Natural killer cell (primary cell): Measurements from ENCODE around the gene KDM5C. TPM values are rescaled to one million over a fixed set of nuclear protein-coding genes. Genes with fewer than 3 reads are reported as not detected.

ENCODE experiments used
- ATAC-seq, 3 donors: fragments of 150-1000 bp in 2 of 3; fragments of 200-7000 bp in 1 of 3; cut with Tn5 transposase; 1 replicate in 1 of 3; 2 replicates in 2 of 3; pipeline ENCODE4 v1.10.0; 2021; ENCODE audit warnings: mild to moderate bottlenecking in 2 of 3, moderate library complexity in 2 of 3
- DNase-seq, 2 donors: peaks; one replicate each; pipeline versions ENCODE4 v3.0.0 to v3.0.0-alpha.2; 2013 to 2021; ENCODE audit warnings: mixed read lengths in 1 of 2
- H3K27ac ChIP-seq: one replicate; pipeline ENCODE4 v1.5.1; 2013; ENCODE audit warnings: mild to moderate bottlenecking, low read length
- H3K27me3 ChIP-seq: one replicate; pipeline ENCODE4 v1.6.1; 2013; ENCODE audit warnings: low read length; ENCODE audit not compliant: control insufficient read depth, insufficient read depth
- H3K36me3 ChIP-seq: one replicate; pipeline ENCODE4 v1.6.1; 2013; ENCODE audit warnings: low read length; ENCODE audit not compliant: control insufficient read depth, insufficient read depth
- H3K4me1 ChIP-seq: one replicate; pipeline ENCODE4 v1.6.1; 2013; ENCODE audit warnings: low read length; ENCODE audit not compliant: control insufficient read depth, insufficient read depth
- H3K4me3 ChIP-seq: one replicate; pipeline ENCODE4 v1.5.1; 2013; ENCODE audit warnings: low read length
- H3K9me3 ChIP-seq: one replicate; pipeline ENCODE4 v1.6.1; 2013; ENCODE audit warnings: low read length; ENCODE audit not compliant: control insufficient read depth, insufficient read depth
- H3K27ac Mint-ChIP-seq, 2 donors: one replicate each; pipeline ENCODE4 v1.8.0; 2022; ENCODE audit warnings: mild to moderate bottlenecking in 2 of 2, mixed read lengths in 2 of 2, moderate library complexity in 1 of 2
- H3K27me3 Mint-ChIP-seq, 2 donors: one replicate each; pipeline ENCODE4 v1.8.0; 2022; ENCODE audit warnings: low read depth in 2 of 2, mixed read lengths in 2 of 2
- H3K36me3 Mint-ChIP-seq: one replicate; pipeline ENCODE4 v1.8.0; 2022; ENCODE audit warnings: mixed read lengths
- H3K4me1 Mint-ChIP-seq, 2 donors: one replicate each; pipeline ENCODE4 v1.8.0; 2022; ENCODE audit warnings: mixed read lengths in 2 of 2
- H3K4me3 Mint-ChIP-seq: one replicate; pipeline ENCODE4 v1.8.0; 2022; ENCODE audit warnings: mild to moderate bottlenecking, moderate library complexity, mixed read lengths
- H3K9me3 Mint-ChIP-seq, 2 donors: one replicate each; pipeline ENCODE4 v1.8.0; 2022; ENCODE audit warnings: mixed read lengths in 2 of 2
- WGBS: methylation state at CpG from one replicate; pipeline ENCODE4 v1.1.7; 2013; ENCODE audit warnings: missing lambda C conversion rate; ENCODE audit not compliant: insufficient coverage; 5-methylcytosine and 5-hydroxymethylcytosine counted together
- intact Hi-C: fragments of 100-400 bp; cut with micrococcal nuclease; formaldehyde crosslinking; loops from one replicate; pipeline ENCODE4 v1.14.2; 2022
- total RNA-seq, 4 donors: library from RNA; stranded (reverse); fragments of 120-200 nt in 1 of 4; gene quantifications; one replicate each; pipeline versions ENCODE4 v1.2.3 to v1.2.4, GENCODE V29; 2013 to 2022
- TF ChIP-seq, protein P1 (sequence below): fragments of 200-600 bp; IDR thresholded peaks from one replicate; pipeline ENCODE4 v1.8.0; 2022; ENCODE audit warnings: antibody characterized with exemption

The KDM5C gene
- total RNA-seq, 3 donors from 2014 or later (not counting 1 experiment from before 2014, with no cell fraction given), result 191 to 307 (median 196) TPM

DNA sequence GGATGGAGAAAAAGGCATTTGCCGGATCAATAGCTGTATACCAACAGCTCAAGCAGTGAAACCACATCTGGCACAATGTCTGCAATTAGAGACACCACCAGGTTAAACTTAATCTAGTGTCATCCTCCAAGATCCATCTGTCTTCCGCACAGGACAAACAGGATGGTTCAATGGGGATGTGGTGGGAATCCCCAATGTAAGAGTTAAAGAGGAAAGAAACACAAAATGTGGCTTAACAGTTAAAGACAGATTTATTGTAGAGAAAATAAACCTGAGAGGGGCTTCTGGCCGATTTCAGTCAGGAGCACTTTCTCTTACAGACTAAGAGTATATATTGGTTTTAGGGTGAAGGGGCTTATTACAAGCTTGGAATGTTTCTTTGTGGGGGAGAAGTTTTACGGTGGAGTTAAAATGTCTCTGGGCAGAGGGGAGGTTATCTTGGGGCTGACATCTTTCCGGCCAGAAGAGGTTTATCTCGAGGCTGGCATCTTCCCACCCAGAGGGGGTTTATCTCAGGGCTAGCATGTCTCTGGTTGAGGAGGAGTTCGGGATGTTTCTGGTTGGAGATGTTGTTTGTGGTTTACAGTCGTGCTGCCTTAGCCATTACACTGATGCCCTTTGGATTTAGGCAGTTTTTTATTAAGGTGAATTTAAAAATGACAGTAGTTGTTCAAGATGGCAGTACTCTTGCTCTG lies 69.3 kb downstream of the KDM5C start:
- no peak overlapping the region for H3K4me3 Mint-ChIP-seq
- H3K27me3 Mint-ChIP-seq, result no peaks in the 10 kb centered on the region
- H3K9me3 ChIP-seq, result no peaks in the 10 kb centered on the region
- ATAC-seq, result no peak
- TF ChIP-seq, protein P1, sequence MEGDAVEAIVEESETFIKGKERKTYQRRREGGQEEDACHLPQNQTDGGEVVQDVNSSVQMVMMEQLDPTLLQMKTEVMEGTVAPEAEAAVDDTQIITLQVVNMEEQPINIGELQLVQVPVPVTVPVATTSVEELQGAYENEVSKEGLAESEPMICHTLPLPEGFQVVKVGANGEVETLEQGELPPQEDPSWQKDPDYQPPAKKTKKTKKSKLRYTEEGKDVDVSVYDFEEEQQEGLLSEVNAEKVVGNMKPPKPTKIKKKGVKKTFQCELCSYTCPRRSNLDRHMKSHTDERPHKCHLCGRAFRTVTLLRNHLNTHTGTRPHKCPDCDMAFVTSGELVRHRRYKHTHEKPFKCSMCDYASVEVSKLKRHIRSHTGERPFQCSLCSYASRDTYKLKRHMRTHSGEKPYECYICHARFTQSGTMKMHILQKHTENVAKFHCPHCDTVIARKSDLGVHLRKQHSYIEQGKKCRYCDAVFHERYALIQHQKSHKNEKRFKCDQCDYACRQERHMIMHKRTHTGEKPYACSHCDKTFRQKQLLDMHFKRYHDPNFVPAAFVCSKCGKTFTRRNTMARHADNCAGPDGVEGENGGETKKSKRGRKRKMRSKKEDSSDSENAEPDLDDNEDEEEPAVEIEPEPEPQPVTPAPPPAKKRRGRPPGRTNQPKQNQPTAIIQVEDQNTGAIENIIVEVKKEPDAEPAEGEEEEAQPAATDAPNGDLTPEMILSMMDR, result no peak
- no peak overlapping the region for H3K4me3 ChIP-seq
- no peak for DNase-seq
- intact Hi-C loops, result no loop called here
- no peak overlapping the region for H3K27ac ChIP-seq
- H3K4me1 Mint-ChIP-seq, result no peaks in the 10 kb centered on the region
- H3K36me3 Mint-ChIP-seq, result peaks cover 7% of the 10 kb centered on the region
- WGBS, result 93% methylated on average over 7 of the region's 8 CpGs
- H3K4me1 ChIP-seq, result no peaks in the 10 kb centered on the region
- H3K27me3 ChIP-seq, result no peaks in the 10 kb centered on the region
- no peak overlapping the region for H3K27ac Mint-ChIP-seq
- H3K9me3 Mint-ChIP-seq, result no peaks in the 10 kb centered on the region
- H3K36me3 ChIP-seq, result no peaks in the 10 kb centered on the region

DNA sequence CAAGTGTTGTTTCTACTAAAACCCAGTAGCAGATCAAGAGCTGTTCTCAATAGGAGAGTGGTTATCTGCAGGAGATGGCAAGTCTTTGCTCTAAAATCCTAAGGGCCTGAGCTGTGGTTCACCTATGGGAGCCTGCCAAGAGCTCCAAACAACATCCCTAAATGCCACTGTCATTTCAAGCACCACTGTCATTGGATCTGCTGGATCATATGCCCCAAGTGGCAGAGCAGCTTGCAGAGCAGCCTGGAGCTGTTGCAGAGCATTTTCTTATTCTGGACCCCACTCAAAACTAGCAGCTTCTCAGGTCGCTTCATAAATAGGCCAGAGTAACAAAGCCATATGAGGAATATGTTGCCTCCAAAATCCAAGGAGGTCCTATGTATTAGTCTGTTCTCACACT lies 71.4 kb downstream of the KDM5C start:
- WGBS, result 100% methylated on average over 1 of the region's 1 CpG
- Mint-ChIP-seq H3K27me3 (no peaks in the 10 kb centered on the region), H3K4me3 (no peak overlapping the region), H3K4me1 (no peaks in the 10 kb centered on the region), H3K27ac (no peak overlapping the region), H3K36me3 (no peaks in the 10 kb centered on the region), H3K9me3 (no peaks in the 10 kb centered on the region)
- no peaks in the 10 kb centered on the region for H3K27me3 ChIP-seq
- H3K27ac ChIP-seq, result no peak overlapping the region
- H3K4me1 ChIP-seq, result no peaks in the 10 kb centered on the region
- intact Hi-C loops, result no loop called here
- no peaks in the 10 kb centered on the region for H3K36me3 ChIP-seq
- ATAC-seq (no peak), DNase-seq (no peak)
- TF ChIP-seq, protein P1, result no peak
- no peaks in the 10 kb centered on the region for H3K9me3 ChIP-seq
- H3K4me3 ChIP-seq, result no peak overlapping the region

Other genes with a start within 250 kb of the KDM5C start
- gene GPR173, start 176.4 kb downstream of the KDM5C start, total RNA-seq, result under 1 TPM in 1 of 3 donors, not detected in 2; 0.48 TPM
- 100 to 1,000 TPM; 103 to 318 (median 139) TPM for gene TSPYL2, start 142.8 kb downstream of the KDM5C start, total RNA-seq
- gene KANTR, start 131.1 kb downstream of the KDM5C start, total RNA-seq, result 10 to 100 TPM; 15.1 to 18.1 (median 17.1) TPM
- 1 to 10 TPM; 3.5 to 3.9 (median 3.7) TPM for gene IQSEC2, start 56.4 kb upstream of the KDM5C start, total RNA-seq
- 10 to 100 TPM; 54.2 to 96.3 (median 60.4) TPM for gene SMC1A, start 197.4 kb upstream of the KDM5C start, total RNA-seq
- gene RIBC1, start 197.7 kb upstream of the KDM5C start, total RNA-seq, result 1 to 10 TPM in 2 of 3 donors, under 1 TPM in 1; 0.85 to 2.1 (median 1.1) TPM
- 10 to 100 TPM; 49.2 to 56.4 (median 54.3) TPM for gene HSD17B10, start 209.2 kb upstream of the KDM5C start, total RNA-seq